ENCODE results near the gene FKBP9.
"Not testable (repeated sequence)": the region's sequence is repeated elsewhere in the genome, so short reads cannot be mapped to it uniquely, and the experiment has no call there.

DNA sequence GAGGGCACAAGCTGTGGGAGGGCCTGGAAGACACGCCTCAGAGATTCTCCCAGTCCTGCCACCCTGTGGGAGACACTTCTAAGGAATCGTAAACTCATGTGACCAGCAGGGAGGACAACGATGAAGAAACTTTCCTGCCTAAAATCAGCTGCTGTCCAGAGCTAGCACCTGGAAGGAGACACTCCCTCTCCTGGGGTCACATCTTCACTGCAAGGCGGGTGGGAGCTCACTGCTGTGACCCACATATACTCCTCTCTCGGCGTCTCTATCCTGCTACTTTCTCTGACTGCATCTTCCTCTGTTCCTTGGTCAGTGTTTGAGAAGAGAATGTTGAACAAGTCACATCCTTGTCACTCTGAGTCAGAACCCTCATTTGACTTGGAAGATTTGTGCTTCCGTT, 40.2 kb upstream of the FKBP9 start:
- TF ChIP-seq, protein P1, sequence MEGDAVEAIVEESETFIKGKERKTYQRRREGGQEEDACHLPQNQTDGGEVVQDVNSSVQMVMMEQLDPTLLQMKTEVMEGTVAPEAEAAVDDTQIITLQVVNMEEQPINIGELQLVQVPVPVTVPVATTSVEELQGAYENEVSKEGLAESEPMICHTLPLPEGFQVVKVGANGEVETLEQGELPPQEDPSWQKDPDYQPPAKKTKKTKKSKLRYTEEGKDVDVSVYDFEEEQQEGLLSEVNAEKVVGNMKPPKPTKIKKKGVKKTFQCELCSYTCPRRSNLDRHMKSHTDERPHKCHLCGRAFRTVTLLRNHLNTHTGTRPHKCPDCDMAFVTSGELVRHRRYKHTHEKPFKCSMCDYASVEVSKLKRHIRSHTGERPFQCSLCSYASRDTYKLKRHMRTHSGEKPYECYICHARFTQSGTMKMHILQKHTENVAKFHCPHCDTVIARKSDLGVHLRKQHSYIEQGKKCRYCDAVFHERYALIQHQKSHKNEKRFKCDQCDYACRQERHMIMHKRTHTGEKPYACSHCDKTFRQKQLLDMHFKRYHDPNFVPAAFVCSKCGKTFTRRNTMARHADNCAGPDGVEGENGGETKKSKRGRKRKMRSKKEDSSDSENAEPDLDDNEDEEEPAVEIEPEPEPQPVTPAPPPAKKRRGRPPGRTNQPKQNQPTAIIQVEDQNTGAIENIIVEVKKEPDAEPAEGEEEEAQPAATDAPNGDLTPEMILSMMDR (IDR thresholded peaks at IDR 0.05; ENCODE audit: insufficient read depth, low read depth, low read length), result not testable (repeated sequence)
- TF ChIP-seq EZH2 (IDR thresholded peaks at IDR 0.05; ENCODE audit: insufficient read depth, low read length), result not testable (repeated sequence)

All from astrocyte (in vitro differentiated cells and primary cell).